Measurements from ENCODE around the gene SCUBE3.

DNA sequence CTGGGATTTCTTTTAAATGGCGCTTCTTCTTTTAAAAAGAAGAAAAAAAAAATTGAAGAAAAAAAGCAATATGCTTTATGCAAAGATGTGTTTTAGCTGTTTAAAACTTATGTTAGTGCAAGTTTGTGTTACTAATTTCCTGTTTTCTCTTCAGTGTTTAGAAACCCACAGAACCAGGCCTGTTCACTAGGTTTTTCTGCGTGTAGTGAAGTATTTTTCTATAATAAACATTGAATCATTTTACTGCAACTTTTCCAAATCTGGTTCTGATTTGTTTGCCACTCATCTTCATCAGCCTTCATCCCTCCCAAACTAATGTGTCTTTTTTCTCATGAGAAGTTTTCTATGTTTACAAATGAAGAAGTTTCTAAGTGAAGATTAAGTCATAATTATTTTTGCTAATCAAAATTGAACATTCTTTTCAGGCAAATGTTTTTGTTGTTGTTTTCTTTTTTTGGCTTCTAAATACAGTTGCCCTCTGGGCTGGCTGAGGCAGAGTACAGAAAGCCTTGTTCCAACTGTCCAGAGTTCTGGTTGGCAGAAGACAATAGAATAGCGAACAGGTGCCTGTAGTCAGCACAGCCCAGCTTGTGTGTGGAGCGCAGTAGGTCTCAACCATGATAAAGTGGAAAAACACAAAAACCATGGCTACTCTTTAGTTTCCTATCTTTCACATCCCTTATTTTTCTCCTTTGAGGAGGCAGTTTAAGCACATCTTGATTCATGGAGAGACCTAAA is 60.2 kb downstream of the SCUBE3 start:
- TF ChIP-seq CTCF (IDR thresholded peaks at IDR 0.05) = no peak
- TF ChIP-seq POLR2A (IDR thresholded peaks at IDR 0.05) = no peak
